ENCODE results near the gene RAD51B. TPM values are rescaled to one million over a fixed set of nuclear protein-coding genes. Genes with fewer than 3 reads are reported as not detected.

The RAD51B gene
- total and polyA plus RNA-seq, 9 of the 15 experiments (the other 6 are each of a cell fraction or from before 2014, with no cell fraction given), result 8.5 to 17.3 (median 11.3) TPM

DNA sequence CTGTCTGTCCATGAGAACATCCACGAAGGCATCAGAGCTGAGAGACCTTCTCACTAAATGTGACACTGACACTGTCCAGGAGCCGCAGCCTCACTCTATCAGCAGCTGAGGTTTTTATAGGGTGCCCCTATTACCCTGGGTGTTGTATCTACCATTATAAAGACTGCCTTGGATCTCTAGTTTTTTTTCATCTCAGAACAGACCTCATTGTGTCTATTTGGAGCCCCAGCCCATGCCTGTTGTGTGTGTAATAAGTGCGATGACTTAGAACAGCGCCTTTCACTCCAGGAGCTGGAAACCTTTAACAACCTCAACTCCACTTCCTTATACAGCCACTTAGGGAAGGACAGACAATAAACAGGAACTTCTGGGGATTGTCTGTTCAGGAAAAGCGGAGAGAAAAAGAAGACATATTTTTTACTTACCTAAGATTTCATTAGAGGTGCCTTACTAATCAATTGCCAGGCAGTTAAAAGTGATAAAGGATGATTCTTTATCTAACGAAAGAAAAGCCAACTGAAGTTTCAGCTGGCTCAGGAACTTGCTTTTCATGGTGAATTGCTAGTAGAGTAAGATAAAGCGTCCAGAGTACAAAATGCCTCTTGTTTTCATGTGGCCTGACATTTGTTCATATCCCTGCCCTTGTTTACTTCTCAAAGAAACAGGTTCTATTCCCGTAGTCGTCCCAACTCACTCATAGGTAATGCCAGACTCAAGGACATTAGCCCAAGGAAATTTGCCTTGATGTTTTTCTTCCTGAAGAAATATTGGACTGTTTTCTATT lies 420.6 kb downstream of the RAD51B start:
- in situ Hi-C loops (cut with MboI), result loop anchor here (10.0 kb wide), 2 partner anchors 295 to 585 kb away; no protein-coding TSS in a partner anchor
- DNase-seq (ENCODE audit: extremely low read depth in 1 of 4, low spot score in 3 of 4) (no peak), ATAC-seq (peak; percentile 66), FAIRE-seq (no peak)
- Histone ChIP-seq H4K20me1 (replicated peaks; ENCODE audit: control insufficient read depth, insufficient read depth, low read length) (no peaks in the 10 kb centered on the region), H3K4me2 (ENCODE audit: insufficient read depth, low read length) (no peak overlapping the region), H3K27me3 (ENCODE audit: control insufficient read depth in 2 of 2, insufficient read depth in 2 of 2, low read length in 2 of 2) (no peaks in the 10 kb centered on the region), H3K4me1 (replicated peaks in 1 of 2; ENCODE audit: control insufficient read depth in 2 of 2, insufficient read depth in 2 of 2, low read length in 2 of 2) (peaks cover 0 to 37% of the 10 kb centered on the region in 2 experiments; a peak in 2 of 5 replicates), H3K27ac (ENCODE audit: extremely low read depth, low read depth, low read length) (no peak overlapping the region), H3K9me1 (ENCODE audit: control insufficient read depth, insufficient read depth, low read length) (no peaks in the 10 kb centered on the region), H3K9me3 (replicated peaks; ENCODE audit: control insufficient read depth, insufficient read depth, low read depth, low read length) (no peaks in the 10 kb centered on the region), H3K79me2 (ENCODE audit: control insufficient read depth, insufficient read depth, low read length) (no peaks in the 10 kb centered on the region), H2AFZ (ENCODE audit: low read depth, low read length) (peak overlapping the region; percentile 36; the same call in 1 of the 2 replicates), H3K36me3 (ENCODE audit: control insufficient read depth, insufficient read depth, low read length) (no peaks in the 10 kb centered on the region), H3K9ac (ENCODE audit: insufficient read depth in 1 of 2, low read depth in 2 of 2, low read length in 2 of 2) (no peak overlapping the region), H3K4me3 (no peak overlapping the region)
- TF ChIP-seq, protein P1, sequence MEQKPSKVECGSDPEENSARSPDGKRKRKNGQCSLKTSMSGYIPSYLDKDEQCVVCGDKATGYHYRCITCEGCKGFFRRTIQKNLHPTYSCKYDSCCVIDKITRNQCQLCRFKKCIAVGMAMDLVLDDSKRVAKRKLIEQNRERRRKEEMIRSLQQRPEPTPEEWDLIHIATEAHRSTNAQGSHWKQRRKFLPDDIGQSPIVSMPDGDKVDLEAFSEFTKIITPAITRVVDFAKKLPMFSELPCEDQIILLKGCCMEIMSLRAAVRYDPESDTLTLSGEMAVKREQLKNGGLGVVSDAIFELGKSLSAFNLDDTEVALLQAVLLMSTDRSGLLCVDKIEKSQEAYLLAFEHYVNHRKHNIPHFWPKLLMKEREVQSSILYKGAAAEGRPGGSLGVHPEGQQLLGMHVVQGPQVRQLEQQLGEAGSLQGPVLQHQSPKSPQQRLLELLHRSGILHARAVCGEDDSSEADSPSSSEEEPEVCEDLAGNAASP (IDR thresholded peaks at IDR 0.05), result no peak
- TF ChIP-seq ZSCAN32 (CRISPR knock-in tag; IDR thresholded peaks at IDR 0.05) (no peak), ADNP (tag; IDR thresholded peaks at IDR 0.05) (no peak), ZNF717 (CRISPR knock-in tag; IDR thresholded peaks at IDR 0.05) (no peak), POLR2B (IDR thresholded peaks at IDR 0.05; ENCODE audit: low read depth, partially characterized antibody) (no peak), SPI1 (IDR thresholded peaks at IDR 0.05; ENCODE audit: borderline replicate concordance, low read depth, low read length) (peak; percentile 66; the same call in 1 of the 2 replicates)
- intact Hi-C loops (cut with micrococcal nuclease), result loop anchor here (10.0 kb wide), 1 partner anchor 155 kb away; no protein-coding TSS in a partner anchor
- ChIA-PET POLR2A (interaction anchor here (0.9 kb wide), 1 partner anchor 11 kb away, joined by 4 read pairs; no protein-coding TSS in a partner anchor), CTCF (ENCODE audit: low intra/inter-chr PET ratio) (no interaction called here)
- 40% methylated on average over 9 of the region's 9 CpGs for WGBS (ENCODE audit: insufficient coverage, low coverage, missing lambda C conversion rate)
- no TSS peak for BruUV-seq (replicated peaks)

All from K562 (cell line).